Astrocyte (in vitro differentiated cells and primary cell): ENCODE measurements around the gene PTPN12. TPM values are rescaled to one million over a fixed set of nuclear protein-coding genes. Genes with fewer than 3 reads are reported as not detected.
"Not testable (repeated sequence)": the region's sequence is repeated elsewhere in the genome, so short reads cannot be mapped to it uniquely, and the experiment has no call there.

ENCODE experiments used
- DNase-seq: peaks from one replicate; pipeline ENCODE4 v3.0.0-alpha.2; 2010; ENCODE audit warnings: low read depth
- FAIRE-seq: peaks from 2 replicates; lab custom pipeline; 2011; peaks lifted over from hg19 to GRCh38; lab: Jason Lieb, UNC
- H2AFZ ChIP-seq: 2 replicates; pipeline ENCODE4 v1.6.0; 2012; ENCODE audit warnings: low read depth, low read length, inconsistent platforms
- H3K27ac ChIP-seq: 2 replicates; pipeline ENCODE4 v1.5.1; 2011; ENCODE audit warnings: low read depth, low read length, inconsistent platforms
- H3K27me3 ChIP-seq: 2 replicates; pipeline ENCODE4 v1.6.0; 2011; ENCODE audit warnings: low read length, inconsistent platforms; ENCODE audit not compliant: insufficient read depth
- H3K36me3 ChIP-seq: 2 replicates; pipeline ENCODE4 v1.5.1; 2011; ENCODE audit warnings: low read length, inconsistent platforms; ENCODE audit not compliant: insufficient read depth
- H3K4me1 ChIP-seq: 2 replicates; pipeline ENCODE4 v1.5.1; 2011; ENCODE audit warnings: low read length, inconsistent platforms; ENCODE audit not compliant: insufficient read depth
- H3K4me2 ChIP-seq: 2 replicates; pipeline ENCODE4 v1.6.0; 2012; ENCODE audit warnings: low read length, inconsistent platforms
- H3K4me3 ChIP-seq: 2 replicates; pipeline ENCODE4 v1.5.1; 2011; ENCODE audit warnings: low read depth, mild to moderate bottlenecking, low read length, inconsistent platforms; ENCODE audit not compliant: insufficient read depth
- H3K79me2 ChIP-seq: 2 replicates; pipeline ENCODE4 v1.6.0; 2012; ENCODE audit warnings: mild to moderate bottlenecking, low read length, inconsistent platforms; ENCODE audit not compliant: insufficient read depth
- H3K9ac ChIP-seq: 2 replicates; pipeline ENCODE4 v1.6.0; 2012; ENCODE audit warnings: mild to moderate bottlenecking, low read length, inconsistent platforms
- H3K9me3 ChIP-seq: 2 replicates; pipeline ENCODE4 v1.5.1; 2012; ENCODE audit warnings: low read depth, mild to moderate bottlenecking, low read length, inconsistent platforms; ENCODE audit not compliant: insufficient read depth
- H4K20me1 ChIP-seq: 2 replicates; pipeline ENCODE4 v1.6.0; 2012; ENCODE audit warnings: low read length, inconsistent platforms; ENCODE audit not compliant: insufficient read depth
- H3K27ac Mint-ChIP-seq: one replicate; pipeline ENCODE4 v1.8.0; 2021; ENCODE audit warnings: mild to moderate bottlenecking, mixed read lengths; ENCODE audit not compliant: unreplicated experiment
- H3K27me3 Mint-ChIP-seq: one replicate; pipeline ENCODE4 v1.8.0; 2021; ENCODE audit warnings: low read depth, mixed read lengths; ENCODE audit not compliant: unreplicated experiment
- H3K36me3 Mint-ChIP-seq: one replicate; pipeline ENCODE4 v1.8.0; 2021; ENCODE audit warnings: low read depth, mixed read lengths; ENCODE audit not compliant: unreplicated experiment
- H3K4me1 Mint-ChIP-seq: one replicate; pipeline ENCODE4 v1.8.0; 2021; ENCODE audit warnings: low read depth, mixed read lengths; ENCODE audit not compliant: unreplicated experiment
- H3K4me3 Mint-ChIP-seq: one replicate; pipeline ENCODE4 v1.8.0; 2021; ENCODE audit warnings: mild to moderate bottlenecking, moderate library complexity, mixed read lengths; ENCODE audit not compliant: unreplicated experiment
- H3K9me3 Mint-ChIP-seq: one replicate; pipeline ENCODE4 v1.8.0; 2021; ENCODE audit warnings: mild to moderate bottlenecking, mixed read lengths; ENCODE audit not compliant: unreplicated experiment
- EZH2 ChIP-seq: IDR thresholded peaks from 2 replicates; pipeline ENCODE4 v1.6.1; 2012; ENCODE audit warnings: mild to moderate bottlenecking, low read length, inconsistent platforms; ENCODE audit not compliant: insufficient read depth
- total RNA-seq: library from RNA; stranded (reverse); gene quantifications from 2 replicates; pipeline ENCODE4 v1.2.1, GENCODE V29; 2021
- TF ChIP-seq, protein P1 (sequence below): IDR thresholded peaks from 2 replicates; pipeline ENCODE4 v1.5.1; 2011; ENCODE audit warnings: low read depth, mild to moderate bottlenecking, inconsistent platforms, low read length, moderate library complexity; ENCODE audit not compliant: insufficient read depth

PTPN12 gene
- total RNA-seq, 1 donor from 2014 or later, result 111 TPM

DNA sequence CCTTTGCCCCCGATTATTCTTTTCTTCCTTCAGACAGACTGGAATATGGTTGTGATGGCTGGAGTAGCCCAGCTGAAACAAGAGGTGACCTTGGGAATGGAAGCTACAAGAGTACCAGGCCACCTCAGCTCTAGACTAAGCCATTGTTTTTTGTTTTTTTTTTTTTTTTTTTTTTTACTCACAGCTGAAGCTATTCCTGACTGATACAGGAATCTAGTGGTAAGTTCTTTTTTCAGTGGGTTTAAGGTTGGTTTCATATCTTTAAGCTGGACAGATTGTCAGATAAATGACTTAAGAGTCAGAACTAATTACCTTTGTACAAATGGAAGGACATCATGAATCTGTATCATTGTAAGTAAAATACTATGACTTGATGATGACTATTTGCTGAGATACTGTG, 30.2 kb upstream of the PTPN12 start:
- DNase-seq (no peak), FAIRE-seq (no peak)
- no peak for TF ChIP-seq EZH2
- TF ChIP-seq, protein P1, sequence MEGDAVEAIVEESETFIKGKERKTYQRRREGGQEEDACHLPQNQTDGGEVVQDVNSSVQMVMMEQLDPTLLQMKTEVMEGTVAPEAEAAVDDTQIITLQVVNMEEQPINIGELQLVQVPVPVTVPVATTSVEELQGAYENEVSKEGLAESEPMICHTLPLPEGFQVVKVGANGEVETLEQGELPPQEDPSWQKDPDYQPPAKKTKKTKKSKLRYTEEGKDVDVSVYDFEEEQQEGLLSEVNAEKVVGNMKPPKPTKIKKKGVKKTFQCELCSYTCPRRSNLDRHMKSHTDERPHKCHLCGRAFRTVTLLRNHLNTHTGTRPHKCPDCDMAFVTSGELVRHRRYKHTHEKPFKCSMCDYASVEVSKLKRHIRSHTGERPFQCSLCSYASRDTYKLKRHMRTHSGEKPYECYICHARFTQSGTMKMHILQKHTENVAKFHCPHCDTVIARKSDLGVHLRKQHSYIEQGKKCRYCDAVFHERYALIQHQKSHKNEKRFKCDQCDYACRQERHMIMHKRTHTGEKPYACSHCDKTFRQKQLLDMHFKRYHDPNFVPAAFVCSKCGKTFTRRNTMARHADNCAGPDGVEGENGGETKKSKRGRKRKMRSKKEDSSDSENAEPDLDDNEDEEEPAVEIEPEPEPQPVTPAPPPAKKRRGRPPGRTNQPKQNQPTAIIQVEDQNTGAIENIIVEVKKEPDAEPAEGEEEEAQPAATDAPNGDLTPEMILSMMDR, result no peak
- H3K4me3 Mint-ChIP-seq, result no peak overlapping the region
- peaks cover 3% of the 10 kb centered on the region for H3K36me3 Mint-ChIP-seq
- Histone ChIP-seq H3K4me3 (no peak overlapping the region), H3K9me3 (no peaks in the 10 kb centered on the region), H3K27ac (no peak overlapping the region), H3K79me2 (no peaks in the 10 kb centered on the region), H3K36me3 (no peaks in the 10 kb centered on the region), H3K9ac (no peak overlapping the region), H3K4me2 (no peak overlapping the region), H3K27me3 (no peaks in the 10 kb centered on the region), H4K20me1 (no peaks in the 10 kb centered on the region), H2AFZ (no peak overlapping the region), H3K4me1 (no peaks in the 10 kb centered on the region)
- H3K9me3 Mint-ChIP-seq, result no peaks in the 10 kb centered on the region
- H3K27me3 Mint-ChIP-seq, result no peaks in the 10 kb centered on the region
- H3K27ac Mint-ChIP-seq, result no peak overlapping the region
- H3K4me1 Mint-ChIP-seq, result no peaks in the 10 kb centered on the region

DNA sequence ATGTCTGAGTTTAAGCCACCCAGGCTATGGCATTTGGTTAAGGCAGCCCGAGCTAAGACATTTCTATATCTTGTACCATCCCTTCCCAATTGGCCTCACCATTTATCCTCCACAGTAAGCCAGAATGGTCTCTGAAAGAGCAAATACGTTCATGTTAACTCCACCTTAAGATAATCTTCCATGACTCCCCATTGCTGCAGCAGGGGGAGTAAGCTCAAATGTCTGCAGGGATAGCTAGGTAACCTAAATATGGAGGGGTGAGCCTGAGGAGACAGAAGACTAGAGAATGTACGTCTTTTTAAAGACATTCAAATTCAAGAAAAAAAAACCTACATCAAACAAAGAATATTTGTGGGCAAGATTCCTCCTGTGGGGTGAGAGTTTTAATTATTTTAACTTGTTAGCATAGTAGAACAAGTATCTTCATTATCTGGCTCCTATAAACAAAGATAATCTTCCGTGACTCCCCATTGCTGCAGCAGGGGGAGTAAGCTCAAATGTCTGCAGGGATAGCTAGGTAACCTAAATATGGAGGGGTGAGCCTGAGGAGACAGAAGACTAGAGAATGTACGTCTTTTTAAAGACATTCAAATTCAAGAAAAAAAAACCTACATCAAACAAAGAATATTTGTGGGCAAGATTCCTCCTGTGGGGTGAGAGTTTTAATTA, 24.0 kb upstream of the PTPN12 start:
- not testable (repeated sequence) for H4K20me1 ChIP-seq, H3K79me2 ChIP-seq, H3K4me2 ChIP-seq, H3K27me3 ChIP-seq, H3K9ac ChIP-seq, FAIRE-seq, H3K36me3 Mint-ChIP-seq, DNase-seq, H3K9me3 ChIP-seq, H3K4me3 Mint-ChIP-seq, H3K27me3 Mint-ChIP-seq, H3K9me3 Mint-ChIP-seq, H3K27ac Mint-ChIP-seq, H3K27ac ChIP-seq, H3K36me3 ChIP-seq, H3K4me1 ChIP-seq, H3K4me3 ChIP-seq, H2AFZ ChIP-seq, H3K4me1 Mint-ChIP-seq

DNA sequence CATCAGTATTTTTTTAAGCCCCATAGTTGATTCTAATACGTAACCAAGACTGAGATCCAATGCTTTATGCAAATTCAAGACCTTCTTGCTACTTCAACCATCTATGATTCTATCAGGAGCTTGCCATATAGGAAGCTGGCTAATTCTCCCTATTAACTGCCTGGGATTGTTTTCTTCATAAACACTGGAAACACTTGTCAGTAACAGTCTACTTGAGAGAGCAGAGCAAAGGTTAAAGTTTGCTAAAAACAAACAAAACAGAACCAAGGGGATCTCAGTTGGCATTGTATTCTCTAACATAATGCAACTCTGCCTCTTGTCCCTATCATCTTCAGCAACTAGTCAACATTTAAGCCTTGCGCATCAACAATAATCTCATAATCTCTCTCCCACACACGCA, 21.0 kb upstream of the PTPN12 start:
- H3K9me3 Mint-ChIP-seq, result no peaks in the 10 kb centered on the region
- Histone ChIP-seq H3K4me2 (no peak overlapping the region), H3K9ac (no peak overlapping the region), H4K20me1 (no peaks in the 10 kb centered on the region), H3K27ac (no peak overlapping the region), H3K79me2 (no peaks in the 10 kb centered on the region), H3K4me1 (no peaks in the 10 kb centered on the region), H3K4me3 (no peak overlapping the region), H3K36me3 (no peaks in the 10 kb centered on the region), H3K27me3 (no peaks in the 10 kb centered on the region), H3K9me3 (no peaks in the 10 kb centered on the region), H2AFZ (no peak overlapping the region)
- FAIRE-seq, result no peak
- no peak for TF ChIP-seq EZH2
- TF ChIP-seq, protein P1, result no peak
- no peak overlapping the region for H3K4me3 Mint-ChIP-seq
- no peak overlapping the region for H3K27ac Mint-ChIP-seq
- no peaks in the 10 kb centered on the region for H3K27me3 Mint-ChIP-seq
- H3K36me3 Mint-ChIP-seq, result no peaks in the 10 kb centered on the region
- DNase-seq, result no peak
- H3K4me1 Mint-ChIP-seq, result no peaks in the 10 kb centered on the region
